Measurements from ENCODE around the gene FER.
"Not testable (repeated sequence)": the region's sequence is repeated elsewhere in the genome, so short reads cannot be mapped to it uniquely, and the experiment has no call there.

FER gene

GRCh38 chr5:108878756-108879155 is 131.1 kb downstream of the FER start:
- H3K4me1 ChIP-seq: peaks cover 3% of the 10 kb centered on the region
- H3K9me3 ChIP-seq: no peaks in the 10 kb centered on the region
- DNase-seq: no peak
- H3K36me3 ChIP-seq: no peaks in the 10 kb centered on the region
- no peaks in the 10 kb centered on the region for H3K27me3 ChIP-seq
- no peak for TF ChIP-seq CTCF (IDR thresholded peaks at IDR 0.05; ENCODE audit: low read depth, low read length)
- no peak overlapping the region for H3K4me3 ChIP-seq (ENCODE audit: low read depth, low read length)

GRCh38 chr5:108881133-108881532 is 133.4 kb downstream of the FER start:
- Histone ChIP-seq H3K36me3 (no peaks in the 10 kb centered on the region), H3K4me3 (ENCODE audit: low read depth, low read length) (no peak overlapping the region), H3K9me3 (no peaks in the 10 kb centered on the region), H3K27me3 (no peaks in the 10 kb centered on the region; the same call in 1 of the 2 replicates), H3K4me1 (peaks cover 8% of the 10 kb centered on the region)
- no peak for DNase-seq
- TF ChIP-seq CTCF (IDR thresholded peaks at IDR 0.05; ENCODE audit: low read depth, low read length): no peak

- Histone ChIP-seq H3K36me3 (no peaks in the 10 kb centered on the region), H3K27me3 (no peaks in the 10 kb centered on the region; the same call in 1 of the 2 replicates), H3K4me3 (ENCODE audit: low read depth, low read length) (no peak overlapping the region), H3K4me1 (peaks cover 8% of the 10 kb centered on the region), H3K9me3 (no peaks in the 10 kb centered on the region)
- no peak for DNase-seq
- TF ChIP-seq CTCF (IDR thresholded peaks at IDR 0.05; ENCODE audit: low read depth, low read length): no peak
Observed at GRCh38 chr5:108884736-108885135, 137.0 kb downstream of the FER start.

- H3K36me3 ChIP-seq: no peaks in the 10 kb centered on the region
- TF ChIP-seq CTCF (IDR thresholded peaks at IDR 0.05; ENCODE audit: low read depth, low read length): no peak
- no peak overlapping the region for H3K4me3 ChIP-seq (ENCODE audit: low read depth, low read length)
- no peak for DNase-seq
- H3K4me1 ChIP-seq: no peaks in the 10 kb centered on the region
- no peaks in the 10 kb centered on the region for H3K27me3 ChIP-seq
- H3K9me3 ChIP-seq: no peaks in the 10 kb centered on the region
Observed at GRCh38 chr5:108898257-108898656, 150.6 kb downstream of the FER start.

- no peaks in the 10 kb centered on the region for H3K36me3 ChIP-seq
- no peaks in the 10 kb centered on the region for H3K9me3 ChIP-seq
- H3K4me1 ChIP-seq: no peaks in the 10 kb centered on the region
- TF ChIP-seq CTCF (IDR thresholded peaks at IDR 0.05; ENCODE audit: low read depth, low read length): no peak
- H3K27me3 ChIP-seq: no peaks in the 10 kb centered on the region
- H3K4me3 ChIP-seq (ENCODE audit: low read depth, low read length): no peak overlapping the region
- DNase-seq: no peak
Observed at GRCh38 chr5:108898707-108899106, 151.0 kb downstream of the FER start.

- not testable (repeated sequence) for H3K9me3 ChIP-seq; H3K36me3 ChIP-seq; H3K4me1 ChIP-seq; H3K27me3 ChIP-seq; DNase-seq; H3K4me3 ChIP-seq (ENCODE audit: low read depth, low read length)
Observed at GRCh38 chr5:108899244-108899643, 151.5 kb downstream of the FER start.

GRCh38 chr5:108900668-108901067 is 153.0 kb downstream of the FER start:
- no peaks in the 10 kb centered on the region for H3K36me3 ChIP-seq
- H3K4me1 ChIP-seq: no peaks in the 10 kb centered on the region
- no peak for TF ChIP-seq CTCF (IDR thresholded peaks at IDR 0.05; ENCODE audit: low read depth, low read length)
- no peak for DNase-seq
- H3K27me3 ChIP-seq: no peaks in the 10 kb centered on the region
- no peaks in the 10 kb centered on the region for H3K9me3 ChIP-seq
- H3K4me3 ChIP-seq (ENCODE audit: low read depth, low read length): no peak overlapping the region

Data from BE2C (cell line).